Endometrial microvascular endothelial cells (primary cell): ENCODE data around the gene LOC101059915.
"Not testable (repeated sequence)": the region's sequence is repeated elsewhere in the genome, so short reads cannot be mapped to it uniquely, and the experiment has no call there.

ENCODE experiments used
- in situ Hi-C: cut with HindIII; loops from 2 replicates; pipeline ENCODE4 v1.10.0; 2017; ENCODE audit warnings: low sequenced_read_pairs, low pct_unique_long_range_greater_than_20kb; ENCODE audit errors: inconsistent ontology term

Gene LOC101059915

DNA sequence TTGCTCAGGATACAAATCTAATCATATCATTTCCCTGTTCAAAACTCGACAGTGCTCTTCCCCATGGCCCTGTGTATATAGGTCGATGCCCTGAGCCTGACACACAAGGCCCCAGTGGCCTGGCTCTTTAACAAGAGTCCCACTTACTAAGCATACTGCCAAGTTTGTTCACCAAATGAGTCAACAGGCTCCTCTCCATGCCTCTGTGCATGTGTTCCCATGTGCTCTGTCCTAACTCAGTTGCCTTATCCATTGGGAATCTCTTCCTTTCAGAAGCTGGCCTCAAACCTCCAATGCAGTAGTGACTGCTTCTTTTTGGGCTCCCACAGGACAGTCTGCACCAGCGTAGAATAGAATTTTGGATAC lies 30.1 kb upstream of the LOC101059915 start:
- in situ Hi-C loops, result no loop called here

DNA sequence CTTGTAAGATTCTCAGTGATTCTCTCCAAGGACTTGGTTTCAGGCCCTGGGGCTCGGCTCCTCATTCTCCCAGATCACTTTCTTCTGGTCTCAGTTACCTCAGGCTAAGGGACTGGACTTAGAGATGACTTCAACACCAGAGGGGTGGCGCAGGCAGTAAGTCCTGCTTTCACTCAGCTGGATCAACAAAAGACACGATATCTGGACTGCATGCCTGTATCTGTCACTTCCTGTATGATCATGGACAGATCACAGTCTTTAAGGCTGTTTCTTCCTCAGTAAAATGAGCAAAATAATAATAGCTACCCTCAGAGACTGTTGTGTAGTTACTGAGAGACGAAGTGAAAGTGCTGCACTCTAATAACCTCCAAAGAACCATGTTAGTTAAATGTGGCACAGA lies 29.5 kb upstream of the LOC101059915 start:
- in situ Hi-C loops, result no loop called here

DNA sequence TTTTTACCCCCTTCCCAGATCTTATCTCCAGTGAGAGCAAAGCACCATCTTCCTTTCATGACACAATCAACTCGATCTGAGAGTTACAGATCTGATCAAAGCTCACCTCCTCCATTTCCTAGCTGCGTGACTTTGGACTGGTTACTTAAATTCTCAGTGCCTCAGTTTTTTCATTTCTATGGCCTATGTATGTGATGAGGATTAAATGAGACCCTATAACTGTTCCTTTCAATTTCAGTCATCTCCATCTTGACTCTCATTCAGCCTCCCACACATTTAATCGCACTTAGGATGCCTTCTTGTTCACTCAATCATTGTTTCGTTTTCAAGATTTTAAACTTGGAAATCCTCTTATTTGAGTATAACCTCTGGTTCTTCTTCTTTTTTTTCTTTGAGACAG lies 28.9 kb upstream of the LOC101059915 start:
- in situ Hi-C loops, result no loop called here

DNA sequence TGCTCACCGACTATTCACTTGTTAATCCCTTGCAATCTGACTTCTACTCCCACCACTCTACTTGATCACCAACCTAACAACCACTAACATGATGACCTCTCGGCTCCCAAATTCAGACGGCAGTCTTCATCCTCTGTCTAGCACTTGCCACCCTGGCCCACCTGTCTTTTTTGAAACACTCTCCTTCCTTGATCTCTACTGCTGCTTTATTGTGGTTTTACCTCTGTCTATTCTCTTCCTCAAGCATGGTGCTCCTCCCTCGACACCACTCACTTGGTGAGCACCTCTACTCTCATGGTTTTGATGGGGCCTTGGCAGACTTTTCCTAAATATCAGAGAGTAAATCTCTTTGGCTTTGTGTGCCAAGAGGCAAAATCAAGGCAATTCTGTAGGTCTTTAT lies 27.3 kb upstream of the LOC101059915 start:
- in situ Hi-C loops, result no loop called here

DNA sequence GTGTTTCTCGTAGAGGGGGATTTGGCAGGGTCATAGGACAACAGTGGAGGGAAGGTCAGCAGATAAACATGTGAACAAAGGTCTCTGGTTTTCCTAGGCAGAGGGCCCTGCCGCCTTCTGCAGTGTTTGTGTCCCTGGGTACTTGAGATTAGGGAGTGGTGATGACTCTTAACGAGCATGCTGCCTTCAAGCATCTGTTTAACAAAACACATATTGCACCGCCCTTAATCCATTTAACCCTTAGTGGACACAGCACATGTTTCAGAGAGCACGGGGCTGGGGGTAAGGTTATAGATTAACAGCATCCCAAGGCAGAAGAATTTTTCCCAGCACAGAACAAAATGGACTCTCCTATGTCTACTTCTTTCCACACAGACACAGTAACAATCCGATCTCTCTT lies 22.9 kb upstream of the LOC101059915 start:
- in situ Hi-C loops, result not testable (repeated sequence)

DNA sequence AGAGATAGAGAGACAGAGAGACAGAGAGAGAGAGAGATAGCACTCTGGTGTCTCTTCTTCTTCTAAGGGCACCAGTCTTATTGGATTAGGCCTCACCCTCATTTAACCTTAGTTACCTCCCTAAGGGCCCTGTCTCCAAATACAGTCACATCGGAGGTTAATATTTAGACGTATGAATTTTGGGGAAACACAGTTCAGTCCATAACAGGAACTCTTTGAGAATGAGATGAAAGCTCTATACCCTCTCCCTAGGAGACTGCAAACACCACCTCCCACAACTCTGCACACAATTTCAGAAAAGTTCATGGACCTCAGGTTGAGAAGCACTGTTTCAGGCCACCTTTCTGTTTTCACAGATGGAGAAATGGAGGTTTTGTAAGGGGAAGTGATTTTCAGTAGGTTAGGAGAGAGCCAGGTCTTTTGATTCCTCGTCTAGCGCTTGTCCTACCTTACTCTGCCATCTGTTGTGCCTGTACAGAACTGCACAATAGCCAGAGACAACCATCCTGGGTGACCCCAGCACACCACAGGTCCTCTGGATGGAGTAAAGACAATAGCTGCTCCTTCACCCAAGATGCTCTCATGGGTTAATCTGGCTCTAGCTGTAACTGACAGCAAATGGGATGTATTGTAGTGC lies 16.9 kb upstream of the LOC101059915 start:
- in situ Hi-C loops, result no loop called here

DNA sequence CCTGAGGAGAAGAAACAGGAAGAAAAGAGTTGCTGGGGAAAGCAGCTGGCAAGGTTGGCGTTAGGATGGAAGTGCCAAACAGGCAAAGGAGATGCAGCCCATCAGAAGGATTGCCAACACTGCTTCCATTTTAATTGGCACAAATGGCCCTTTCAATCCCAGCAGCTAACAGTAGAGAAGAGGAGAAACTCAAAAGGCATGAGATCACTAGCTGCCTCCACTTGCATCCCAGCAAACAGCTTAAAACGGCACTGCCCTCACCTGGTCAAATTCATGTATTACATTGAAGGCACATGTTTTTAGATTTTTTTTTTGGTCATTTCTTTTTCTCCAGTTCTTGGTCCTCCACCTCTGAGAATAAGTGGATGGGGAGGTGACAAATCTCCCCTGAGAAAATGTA lies 14.9 kb upstream of the LOC101059915 start:
- in situ Hi-C loops, result no loop called here

DNA sequence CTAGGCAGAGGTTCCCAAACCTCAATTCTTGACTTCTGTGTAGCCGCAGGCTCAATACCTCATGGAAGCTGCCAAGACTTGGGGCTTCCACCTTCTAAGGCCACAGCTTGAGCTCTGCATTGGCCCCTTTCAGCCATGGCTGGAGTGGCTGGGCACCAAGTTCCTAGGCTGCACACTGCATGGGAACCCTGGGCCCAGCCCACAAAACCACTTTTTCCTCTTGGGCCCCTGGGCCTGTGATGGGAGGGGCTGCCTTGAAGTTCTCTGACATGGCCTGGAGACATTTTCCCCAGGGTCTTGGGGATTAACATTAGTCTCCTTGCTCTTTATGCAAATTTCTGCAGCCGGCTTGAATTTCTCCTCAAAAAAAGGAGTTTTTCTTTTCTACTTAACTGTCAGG lies 14.0 kb upstream of the LOC101059915 start:
- in situ Hi-C loops, result no loop called here

DNA sequence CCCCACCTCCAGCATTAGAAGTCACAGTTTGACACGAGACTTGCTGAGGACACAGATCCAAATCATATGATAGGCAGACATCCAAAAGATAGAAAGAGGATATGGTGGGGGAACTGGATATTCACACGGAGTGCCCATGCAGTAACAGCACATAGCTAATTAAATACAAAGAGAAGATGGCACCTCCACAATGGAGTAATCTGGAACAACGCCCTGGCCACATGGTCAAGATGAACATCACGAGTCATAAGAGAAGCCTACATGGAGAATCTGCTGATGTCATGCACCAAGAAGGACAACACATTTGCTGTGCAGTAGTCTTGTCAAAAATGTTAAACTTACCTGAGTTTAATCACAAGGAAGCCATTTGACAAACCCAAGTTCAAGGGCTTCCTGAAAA lies 10.1 kb upstream of the LOC101059915 start:
- in situ Hi-C loops, result no loop called here

DNA sequence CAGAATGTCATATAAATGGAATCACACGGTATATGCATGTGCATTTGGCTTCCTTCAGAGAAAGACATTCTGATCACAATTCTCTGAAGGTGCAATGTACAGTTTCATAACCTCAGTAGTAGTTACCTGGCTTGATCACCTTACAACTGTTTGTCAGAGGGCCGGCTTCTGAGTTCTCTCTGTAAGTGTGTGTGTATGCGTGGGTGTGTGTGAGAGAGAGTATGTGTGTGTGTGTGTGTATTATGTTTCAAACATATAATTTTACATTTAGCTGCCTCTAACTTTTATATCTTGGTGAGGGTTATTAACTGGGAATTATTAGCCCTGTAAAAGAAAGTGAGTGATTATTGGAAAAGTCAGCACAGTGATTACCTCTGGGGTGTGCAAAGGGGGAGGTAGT lies 8.0 kb upstream of the LOC101059915 start:
- in situ Hi-C loops, result no loop called here

DNA sequence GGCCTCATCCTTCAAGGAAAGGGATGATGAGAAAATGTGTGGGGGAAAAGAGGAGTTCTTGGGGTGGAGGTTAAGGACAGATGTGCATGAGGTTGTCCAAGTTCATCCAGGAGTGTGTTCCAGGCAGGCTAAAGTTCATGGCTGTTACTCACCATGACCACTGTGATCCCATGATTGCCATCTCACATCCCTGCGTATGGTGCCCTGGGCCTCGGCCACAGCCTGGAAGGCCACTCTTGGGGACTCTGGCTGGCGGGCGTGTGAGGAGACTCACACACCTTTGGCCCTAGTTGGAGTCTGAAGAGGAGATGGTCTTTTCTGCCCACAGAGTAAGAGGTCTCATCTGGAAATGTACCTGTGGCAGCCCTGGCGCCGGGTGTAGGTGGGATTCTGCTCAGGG lies 7.4 kb upstream of the LOC101059915 start:
- in situ Hi-C loops, result no loop called here

DNA sequence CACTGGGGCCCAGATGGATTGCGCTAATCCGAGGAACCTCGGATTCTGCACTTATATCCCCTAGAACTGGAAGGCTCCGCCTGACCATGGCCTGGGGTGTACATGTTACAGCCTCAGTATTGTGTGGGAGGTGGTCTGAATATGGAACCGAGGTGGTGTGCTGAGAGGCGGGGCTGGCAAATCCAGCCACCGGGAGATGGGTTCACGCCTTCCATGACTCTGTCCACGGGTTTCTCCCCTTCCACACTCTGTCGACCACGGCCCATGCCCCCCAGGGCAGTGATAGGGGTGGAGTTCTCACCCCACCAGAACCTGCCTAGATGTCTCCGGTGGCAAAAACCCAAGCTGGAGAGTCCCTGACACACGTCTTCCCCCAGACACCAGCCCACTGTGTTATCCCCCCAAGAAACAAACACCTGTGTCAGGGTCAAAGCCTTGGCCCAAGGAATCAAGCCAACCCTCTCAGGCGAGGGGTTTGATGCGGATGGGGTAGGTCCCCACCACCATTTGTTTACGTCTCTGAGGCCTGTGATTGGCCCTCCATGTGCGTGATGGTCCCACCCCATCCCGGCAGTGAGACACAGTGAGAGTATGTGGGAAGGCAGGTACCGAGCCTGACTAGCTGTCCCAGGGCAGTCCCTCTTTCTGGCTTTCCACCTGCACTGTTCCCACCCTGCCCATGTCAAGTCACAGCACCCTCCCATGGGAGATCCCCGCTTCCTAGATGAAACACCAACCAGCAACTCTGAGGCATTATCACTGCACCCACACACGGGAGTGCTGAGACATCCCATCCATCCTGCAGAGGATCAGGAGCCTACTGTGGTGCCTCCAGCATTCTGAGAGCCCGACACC lies 6.6 kb upstream of the LOC101059915 start:
- in situ Hi-C loops, result no loop called here

DNA sequence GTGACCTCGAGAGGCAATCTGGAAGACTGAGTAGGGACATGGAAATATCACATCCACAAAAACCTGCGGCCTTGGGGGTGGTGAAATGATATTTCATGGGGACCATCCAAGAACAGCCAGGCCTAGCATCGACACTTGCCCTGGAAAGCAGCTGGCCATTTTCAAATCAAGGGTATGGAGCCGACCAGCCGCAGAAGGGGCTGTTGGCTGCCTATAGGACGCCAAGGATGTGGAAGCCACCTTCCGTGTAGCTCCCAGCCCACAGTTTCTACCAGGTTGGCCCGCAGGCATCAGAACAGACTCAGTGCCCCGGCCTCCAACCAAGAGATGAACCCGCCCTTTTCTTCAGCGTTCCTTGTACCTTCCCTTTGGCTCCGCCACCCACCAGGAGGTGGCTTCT lies 5.4 kb upstream of the LOC101059915 start:
- in situ Hi-C loops, result no loop called here

DNA sequence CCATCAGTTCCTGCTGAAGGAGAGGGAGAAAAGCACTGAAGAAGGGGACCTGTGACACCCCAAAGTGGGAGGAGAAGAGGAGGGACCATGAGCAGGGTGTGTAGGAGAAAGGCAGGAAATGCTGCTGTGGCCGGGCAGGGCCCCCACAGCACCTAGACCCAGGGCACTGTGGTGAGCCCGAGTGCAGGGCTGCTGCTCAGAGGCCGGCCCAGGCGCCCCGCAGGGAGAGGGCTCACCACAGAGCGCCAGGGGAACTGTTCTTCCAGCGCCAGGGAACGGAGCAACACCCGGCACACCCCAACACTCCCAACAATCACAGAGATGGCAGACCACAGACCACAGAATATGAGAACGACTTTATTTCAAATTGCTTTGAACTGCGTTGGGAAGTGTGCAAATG lies 4.7 kb upstream of the LOC101059915 start:
- in situ Hi-C loops, result not testable (repeated sequence)

DNA sequence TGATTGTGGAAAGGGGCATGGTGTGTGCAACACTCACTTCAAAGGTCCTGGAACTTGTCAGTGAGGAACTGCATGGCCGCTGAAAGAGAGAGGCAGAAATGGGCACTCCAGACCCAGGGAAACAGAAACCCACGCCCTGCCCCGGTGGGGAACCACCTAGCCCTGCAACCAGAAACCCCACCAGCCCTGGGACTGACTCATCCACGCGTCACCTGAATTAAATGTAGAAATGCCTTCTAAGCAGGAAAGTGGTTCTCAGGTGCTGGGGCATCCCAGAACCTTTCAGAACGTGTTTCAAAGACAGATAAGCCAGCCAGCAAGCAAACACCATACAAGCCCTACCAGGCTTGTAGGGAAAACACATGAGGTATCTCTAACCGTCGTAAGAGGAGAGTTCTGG lies 4.1 kb upstream of the LOC101059915 start:
- in situ Hi-C loops, result not testable (repeated sequence)

DNA sequence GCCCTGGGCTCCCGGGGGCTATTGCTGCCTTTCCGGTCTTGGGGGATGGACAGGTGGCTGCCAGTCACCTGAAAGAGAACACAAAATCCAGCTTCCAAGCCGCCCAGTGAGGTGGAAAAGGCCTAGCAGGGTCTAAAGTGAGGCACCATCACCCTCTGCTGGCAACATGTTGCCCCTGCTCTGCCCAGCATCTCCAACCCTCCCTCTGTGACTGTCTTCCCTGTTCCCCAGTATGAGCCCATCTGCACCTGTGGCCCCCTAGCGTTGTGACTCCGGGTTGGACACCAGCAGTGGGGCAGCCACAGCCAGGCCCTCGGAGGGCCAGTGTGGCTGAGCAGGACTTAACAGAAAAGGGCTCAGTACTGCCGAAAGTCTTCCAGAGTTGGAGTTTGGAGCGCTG lies 3.1 kb upstream of the LOC101059915 start:
- in situ Hi-C loops, result not testable (repeated sequence)

DNA sequence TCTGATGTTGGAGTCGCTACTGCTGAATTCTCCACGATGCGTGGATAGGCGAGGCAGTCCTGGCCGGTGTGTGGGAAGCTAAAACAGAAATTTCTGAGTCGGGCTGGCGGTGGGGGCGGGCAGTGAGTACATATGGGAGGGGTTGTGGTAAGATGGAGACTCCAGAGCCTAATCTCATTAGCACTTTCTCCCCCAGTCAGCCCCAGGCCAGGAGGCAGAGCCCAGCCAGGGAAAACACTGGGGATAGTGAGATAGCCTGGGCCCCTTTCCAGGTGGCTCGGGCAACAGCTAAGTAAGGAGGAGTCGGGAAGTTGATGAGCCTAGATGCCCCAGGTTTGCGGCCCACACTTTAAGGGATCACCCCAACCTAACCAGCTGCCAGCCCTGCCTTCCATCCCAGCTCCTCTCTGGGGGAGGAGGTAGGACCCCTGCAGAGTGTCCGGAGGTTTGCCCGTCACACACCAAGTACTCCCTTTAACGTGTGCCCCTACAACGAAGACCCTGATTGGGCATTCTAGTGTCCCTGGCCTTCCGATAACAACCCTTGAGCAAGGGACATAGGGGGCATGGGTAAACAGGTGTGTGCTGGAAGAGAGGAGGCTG lies 2.4 kb upstream of the LOC101059915 start:
- in situ Hi-C loops, result no loop called here

DNA sequence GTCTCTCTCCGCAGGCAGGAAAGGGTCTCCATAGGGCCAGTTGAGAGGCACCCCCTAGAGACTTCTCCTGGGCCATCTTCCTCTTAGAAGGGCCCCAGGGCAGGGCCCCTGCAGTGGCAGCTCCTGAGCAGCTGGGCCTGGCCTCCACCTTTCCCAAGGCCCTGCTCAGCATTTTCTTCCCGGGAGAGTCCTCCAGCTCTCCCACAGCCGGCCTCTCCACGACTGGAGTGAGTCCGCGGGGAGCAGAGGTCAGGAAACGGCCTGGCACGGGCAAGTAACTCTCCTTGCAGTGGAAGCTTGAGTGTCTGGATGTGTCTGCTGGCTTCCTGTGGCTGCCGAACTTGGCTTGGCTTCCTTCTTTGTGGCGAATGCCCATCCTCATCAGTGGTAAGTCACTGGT lies 1.6 kb upstream of the LOC101059915 start:
- in situ Hi-C loops, result no loop called here

DNA sequence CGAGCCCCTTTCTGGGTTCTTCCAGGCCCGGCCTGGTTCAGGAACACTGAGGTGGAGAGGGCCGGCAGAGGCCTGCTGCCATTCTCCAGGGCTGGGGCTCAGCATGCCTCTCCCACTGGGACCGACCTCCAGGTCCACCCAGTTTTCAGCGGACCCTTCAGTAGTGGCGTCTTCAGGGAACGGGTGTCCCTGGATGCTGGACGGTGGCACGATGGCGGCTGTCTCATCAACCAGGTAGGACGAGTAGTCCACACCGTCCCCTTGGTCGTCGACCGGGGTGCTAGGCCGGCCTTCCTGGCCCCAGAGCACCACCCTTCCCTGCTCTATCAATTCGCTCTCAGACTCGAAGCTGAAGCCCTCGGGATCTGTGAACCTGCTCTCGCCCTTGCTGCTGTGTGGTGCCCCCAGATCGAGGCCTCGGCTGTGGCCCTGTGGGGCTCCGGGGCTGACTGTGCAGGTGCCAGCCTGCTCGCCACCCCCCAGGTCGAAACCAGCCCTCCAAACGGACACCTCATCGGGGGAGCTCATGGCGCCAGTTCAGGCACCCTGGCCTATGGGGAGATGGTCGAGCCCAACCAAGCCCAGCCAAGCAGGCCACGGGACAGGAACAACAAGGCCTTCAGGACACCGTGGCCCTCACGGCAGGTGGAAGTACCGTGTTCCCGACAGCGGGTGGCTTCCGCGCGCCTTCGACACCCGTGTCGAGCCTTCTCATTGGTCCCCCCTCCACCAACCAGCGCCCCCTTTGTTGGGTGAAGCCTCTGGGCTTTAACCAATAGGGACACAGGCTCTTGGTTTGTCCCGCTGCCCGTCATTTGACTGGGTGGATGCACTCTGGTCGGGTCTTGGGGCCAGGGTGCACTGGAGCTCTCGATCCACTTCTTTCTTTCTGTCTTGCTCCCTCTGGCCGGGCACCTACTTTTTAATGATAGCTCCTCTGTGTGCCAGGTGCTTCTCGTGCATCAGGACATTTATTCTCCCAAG lies 814 bp upstream of the LOC101059915 start:
- in situ Hi-C loops, result no loop called here
